HG02798 (cell line): Measurements from ENCODE around the gene CLDN4.
"Not testable (repeated sequence)": the region's sequence is repeated elsewhere in the genome, so short reads cannot be mapped to it uniquely, and the experiment has no call there.

Source experiments
- ATAC-seq: cut with Tn5 transposase; IDR thresholded peaks from one replicate; pipeline ENCODE4 v1.9.1; 2021; ENCODE audit warnings: mild to moderate bottlenecking; ENCODE audit not compliant: unreplicated experiment, poor library complexity

CLDN4 gene

DNA sequence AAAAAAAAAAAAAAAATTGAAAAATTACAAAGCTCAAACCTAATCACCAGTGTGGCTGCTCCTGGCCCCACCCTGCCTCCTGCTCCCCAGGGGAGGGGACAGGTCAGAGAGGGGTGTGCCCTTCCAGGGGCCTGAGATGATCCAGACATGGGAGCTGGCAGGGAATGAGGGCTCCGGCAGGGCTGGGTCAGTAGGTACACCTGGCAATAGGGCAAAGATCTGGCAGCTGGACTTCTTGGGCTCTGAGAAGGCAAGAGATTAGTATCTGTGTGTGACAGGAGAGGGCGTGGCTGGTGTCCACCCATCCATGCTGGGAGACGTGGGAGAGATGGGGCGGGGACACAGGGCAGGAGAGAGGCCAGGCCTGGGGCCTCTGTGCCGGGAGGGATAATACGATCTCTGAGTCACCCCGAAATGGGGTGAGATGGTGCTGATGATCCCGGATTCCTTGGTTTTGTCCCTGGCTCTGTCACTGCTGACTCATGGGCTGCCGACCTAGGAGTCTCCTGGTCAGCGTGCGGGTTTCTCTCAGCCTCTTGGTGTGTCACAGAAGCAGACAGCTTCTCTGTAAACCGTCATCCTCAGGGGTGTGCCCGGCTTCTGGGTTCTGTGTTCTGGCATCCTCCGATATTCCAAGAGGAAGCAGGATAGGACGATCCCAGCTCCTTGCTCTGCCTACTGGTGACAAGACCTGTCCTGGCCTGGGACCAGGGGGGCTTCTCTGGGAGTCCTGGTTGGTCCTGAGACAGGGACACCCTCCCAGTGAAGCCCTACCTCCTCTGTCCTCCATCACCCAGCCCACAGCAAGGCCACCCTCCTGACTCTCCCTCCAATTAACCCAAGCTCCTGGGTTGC is 8.2 kb upstream of the CLDN4 start:
- no peak for ATAC-seq

DNA sequence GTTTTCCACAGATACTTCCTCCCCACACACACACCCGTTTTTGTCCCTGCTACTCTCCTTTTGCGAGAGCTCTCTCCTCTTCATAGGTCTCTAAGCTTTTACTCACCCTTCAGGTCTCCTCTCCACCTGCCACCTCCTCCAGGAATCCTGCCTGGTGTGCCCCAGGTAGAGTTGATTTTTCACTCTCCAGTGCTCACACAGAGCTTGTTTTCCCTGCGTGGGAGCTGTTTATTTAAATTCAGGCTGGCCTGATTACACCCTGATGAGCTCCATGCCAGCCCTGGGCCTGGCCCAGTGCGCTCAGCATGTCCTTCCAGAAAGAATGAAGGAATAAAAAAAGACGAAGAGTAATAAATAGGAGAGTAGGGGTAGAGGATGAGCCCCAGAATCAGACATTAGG is 7.5 kb upstream of the CLDN4 start:
- no peak for ATAC-seq

DNA sequence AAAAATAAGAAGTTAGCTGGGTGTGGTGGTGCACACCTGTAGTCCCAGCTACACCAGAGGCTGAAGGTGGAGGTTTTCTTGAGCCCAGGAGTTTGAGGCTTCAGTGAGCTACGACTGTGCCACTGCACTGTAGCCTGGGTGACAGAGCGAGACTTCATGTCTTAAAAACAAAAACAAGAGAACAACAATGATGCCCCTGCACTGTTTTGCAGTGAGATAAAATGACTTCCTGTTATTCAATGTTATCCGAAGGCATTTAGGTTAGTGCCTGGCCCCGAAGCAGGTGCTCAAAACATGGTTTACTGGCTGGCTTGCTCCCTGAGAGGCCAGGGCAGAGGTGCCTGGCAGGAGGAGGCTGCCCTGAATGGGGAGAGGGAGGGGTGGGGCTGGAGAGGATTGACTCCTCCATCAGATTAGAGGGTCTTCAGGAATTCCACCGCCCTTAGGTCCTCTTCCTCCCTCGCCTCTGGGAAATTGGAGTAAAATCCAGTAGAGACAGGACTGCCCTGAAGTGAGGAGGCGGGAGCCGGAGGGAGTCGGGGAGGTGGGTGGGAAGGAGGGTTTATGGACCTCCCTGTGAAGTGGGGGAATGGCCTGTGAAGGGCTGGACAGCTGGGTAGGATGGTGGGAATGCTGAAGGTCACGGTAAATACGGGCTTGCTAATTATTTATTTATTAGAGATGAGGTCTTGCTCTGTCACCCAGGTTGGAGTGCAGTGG is 6.8 kb upstream of the CLDN4 start:
- ATAC-seq: no peak

DNA sequence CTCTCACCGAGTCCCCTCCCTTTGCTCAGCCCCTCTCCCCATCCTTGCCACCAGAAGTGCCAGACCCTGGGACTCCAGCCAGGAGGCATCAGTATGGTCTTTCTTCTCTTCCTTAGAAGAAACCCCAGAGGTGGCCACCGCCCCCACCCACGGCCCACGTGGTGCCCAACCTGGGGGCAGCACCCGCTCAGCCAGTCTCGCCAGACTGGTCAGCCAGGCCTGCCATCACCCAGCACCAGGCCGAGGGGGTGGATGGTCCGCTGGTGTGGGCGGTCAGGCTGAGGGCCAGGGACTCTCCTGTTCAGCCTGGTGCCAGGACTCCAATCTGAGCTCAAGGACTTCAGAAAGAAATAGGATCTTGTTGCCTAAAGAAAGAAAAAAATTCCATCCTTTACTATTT is 5.8 kb upstream of the CLDN4 start:
- no peak for ATAC-seq

- no peak for ATAC-seq
Measured at GRCh38 chr7:73827567-73828106, 3.2 kb upstream of the CLDN4 start.

DNA sequence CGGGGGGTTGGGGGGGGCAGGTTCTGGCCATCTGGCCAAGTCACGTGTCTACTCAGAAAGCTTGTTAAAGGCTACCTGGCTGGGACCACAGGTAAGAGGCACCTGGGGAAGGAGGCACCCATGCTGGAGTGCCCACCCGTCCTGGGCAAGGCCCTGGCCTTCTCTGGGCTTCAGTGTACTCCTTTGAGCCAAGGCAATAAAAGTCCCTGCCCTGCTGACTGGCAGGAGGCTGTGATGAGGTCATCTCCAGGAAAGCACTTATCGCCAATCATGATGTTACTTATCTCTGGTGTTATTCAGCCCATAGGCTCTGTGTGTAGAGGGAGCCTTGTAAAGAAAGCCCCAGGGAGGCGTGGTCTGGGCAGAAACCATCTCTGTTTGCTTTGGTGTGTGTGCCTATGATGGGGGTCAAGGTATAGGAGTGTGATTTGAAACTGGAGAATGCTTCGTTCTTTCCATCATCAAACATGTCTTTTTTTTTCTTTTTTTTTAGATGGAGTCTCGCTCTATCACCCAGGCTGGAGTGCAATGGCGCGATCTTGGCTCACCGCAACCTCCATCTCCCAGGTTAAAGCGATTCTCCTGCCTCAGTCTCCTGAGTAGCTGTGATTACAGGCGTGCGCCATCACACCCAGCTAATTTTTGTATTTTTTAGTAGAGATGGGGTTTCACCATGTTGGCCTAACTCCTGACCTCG is 2.5 kb upstream of the CLDN4 start:
- ATAC-seq: no peak

DNA sequence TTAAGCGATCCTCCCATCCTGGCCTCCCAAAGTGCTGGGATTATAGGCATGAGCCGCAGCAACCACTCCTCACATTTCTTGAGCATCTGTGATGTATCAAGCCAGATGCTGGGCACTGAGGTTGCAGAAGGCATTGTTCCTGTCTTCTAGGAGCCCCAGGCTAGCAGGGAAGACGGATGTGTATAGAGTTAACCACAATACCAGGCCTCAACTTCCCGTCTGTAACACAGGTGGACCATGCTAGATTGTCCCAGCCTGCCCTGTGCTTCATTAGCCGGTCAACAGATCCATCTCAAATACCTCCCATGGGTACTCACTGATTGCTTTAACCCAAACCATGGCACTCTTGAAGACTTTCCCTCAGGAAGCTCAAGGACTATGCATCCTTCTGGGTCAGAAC is 1.8 kb upstream of the CLDN4 start:
- no peak for ATAC-seq

GRCh38 chr7:73829505-73829904 is 1.3 kb upstream of the CLDN4 start:
- ATAC-seq: no peak

GRCh38 chr7:73829921-73830680 is 695 bp upstream of the CLDN4 start:
- no peak for ATAC-seq

GRCh38 chr7:73831584-73831833 is 713 bp downstream of the CLDN4 start:
- no peak for ATAC-seq

DNA sequence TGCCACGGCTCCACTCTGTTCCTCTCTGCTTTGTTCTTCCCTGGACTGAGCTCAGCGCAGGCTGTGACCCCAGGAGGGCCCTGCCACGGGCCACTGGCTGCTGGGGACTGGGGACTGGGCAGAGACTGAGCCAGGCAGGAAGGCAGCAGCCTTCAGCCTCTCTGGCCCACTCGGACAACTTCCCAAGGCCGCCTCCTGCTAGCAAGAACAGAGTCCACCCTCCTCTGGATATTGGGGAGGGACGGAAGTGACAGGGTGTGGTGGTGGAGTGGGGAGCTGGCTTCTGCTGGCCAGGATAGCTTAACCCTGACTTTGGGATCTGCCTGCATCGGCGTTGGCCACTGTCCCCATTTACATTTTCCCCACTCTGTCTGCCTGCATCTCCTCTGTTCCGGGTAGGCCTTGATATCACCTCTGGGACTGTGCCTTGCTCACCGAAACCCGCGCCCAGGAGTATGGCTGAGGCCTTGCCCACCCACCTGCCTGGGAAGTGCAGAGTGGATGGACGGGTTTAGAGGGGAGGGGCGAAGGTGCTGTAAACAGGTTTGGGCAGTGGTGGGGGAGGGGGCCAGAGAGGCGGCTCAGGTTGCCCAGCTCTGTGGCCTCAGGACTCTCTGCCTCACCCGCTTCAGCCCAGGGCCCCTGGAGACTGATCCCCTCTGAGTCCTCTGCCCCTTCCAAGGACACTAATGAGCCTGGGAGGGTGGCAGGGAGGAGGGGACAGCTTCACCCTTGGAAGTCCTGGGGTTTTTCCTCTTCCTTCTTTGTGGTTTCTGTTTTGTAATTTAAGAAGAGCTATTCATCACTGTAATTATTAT is 1.2 kb downstream of the CLDN4 start:
- no peak for ATAC-seq

- ATAC-seq: no peak
Measured at GRCh38 chr7:73832806-73833205, 2.0 kb downstream of the CLDN4 start.

- ATAC-seq: no peak
Measured at GRCh38 chr7:73833251-73833919, 2.6 kb downstream of the CLDN4 start.

GRCh38 chr7:73834626-73835191 is 3.9 kb downstream of the CLDN4 start:
- no peak for ATAC-seq

DNA sequence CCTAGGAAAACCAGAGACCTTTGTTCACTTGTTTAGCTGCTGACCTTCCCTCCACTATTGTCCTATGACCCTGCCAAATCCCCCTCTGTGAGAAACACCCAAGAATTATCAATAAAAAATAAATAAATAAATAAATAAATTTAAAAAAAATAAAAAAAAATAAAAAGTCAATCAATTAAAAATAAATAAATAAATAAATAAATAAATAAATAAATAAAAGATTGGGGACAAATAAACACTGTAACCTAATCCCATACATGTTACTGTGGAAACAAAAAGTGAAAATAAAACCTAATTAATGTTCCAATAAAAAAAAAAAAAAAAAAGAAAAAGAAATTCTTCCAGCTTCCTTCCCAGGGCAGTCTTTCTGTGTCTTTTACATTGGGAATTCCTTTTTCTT is 6.4 kb downstream of the CLDN4 start:
- not testable (repeated sequence) for ATAC-seq

GRCh38 chr7:73838642-73839041 is 7.8 kb downstream of the CLDN4 start:
- ATAC-seq: no peak

DNA sequence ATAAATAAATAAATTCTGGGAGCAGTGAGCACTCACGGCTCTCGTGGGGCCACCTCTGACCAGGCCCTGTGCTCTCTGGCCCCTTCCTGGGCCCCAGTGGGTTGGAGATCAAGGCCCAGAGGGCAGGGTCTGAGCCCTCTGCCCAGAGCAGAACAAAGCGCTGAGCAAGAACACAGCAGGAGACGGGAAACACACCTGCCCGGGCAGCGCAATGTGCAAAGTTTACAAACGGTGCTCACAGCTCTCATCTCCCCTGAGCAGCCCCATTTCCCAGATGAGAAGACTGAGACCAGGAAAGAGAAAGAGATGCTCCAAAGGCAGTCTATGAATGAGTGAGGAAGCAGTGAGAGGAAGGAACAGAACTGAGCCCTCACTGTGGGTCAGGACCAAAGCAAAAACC is 8.5 kb downstream of the CLDN4 start:
- no peak for ATAC-seq

DNA sequence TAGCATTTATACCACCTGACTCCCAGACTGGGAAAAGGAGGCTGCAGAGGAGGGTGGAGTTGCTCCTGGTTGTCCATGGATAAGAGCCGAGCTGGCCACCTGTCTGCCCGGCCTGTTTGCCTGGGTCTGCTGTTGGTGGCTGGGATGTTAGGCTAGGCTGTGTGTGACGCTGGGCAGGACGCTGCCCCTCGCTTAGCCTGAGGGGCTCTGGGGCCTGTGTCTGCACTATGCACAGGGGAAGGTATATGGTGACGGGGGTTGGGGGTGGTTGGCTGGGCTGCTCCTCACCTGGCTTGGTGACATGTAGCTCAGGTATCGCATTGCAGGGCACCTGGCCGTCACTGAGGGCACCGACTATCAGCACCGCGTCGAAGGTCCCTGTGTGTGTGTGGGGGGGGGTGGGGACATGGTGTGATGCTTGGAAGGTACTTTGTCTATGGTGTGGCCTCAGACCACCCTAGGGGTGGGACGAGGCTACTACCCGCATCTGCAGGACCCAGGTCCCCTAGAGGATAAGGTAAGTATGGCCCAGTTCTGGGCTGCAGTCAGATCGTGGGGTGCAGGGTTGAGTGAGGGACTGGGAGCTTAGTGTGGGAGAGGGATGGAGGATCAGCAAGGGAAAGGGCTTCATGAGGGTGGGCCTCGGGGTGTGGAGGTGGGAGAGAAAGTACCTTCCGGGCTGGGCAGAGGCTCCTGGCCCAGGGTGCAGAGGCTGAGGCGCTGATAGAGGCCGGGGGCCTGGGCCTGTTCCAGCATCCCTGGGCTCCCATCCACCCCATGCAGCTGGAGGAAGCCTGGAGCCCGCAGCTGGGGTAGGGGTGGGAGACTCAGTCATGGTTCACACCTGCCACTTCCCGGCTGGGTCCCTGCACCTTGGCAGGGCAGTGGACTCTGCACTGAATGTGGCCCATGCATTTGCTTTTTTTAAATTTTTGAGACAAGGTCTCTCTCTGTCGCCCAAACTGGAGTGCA is 9.2 kb downstream of the CLDN4 start:
- ATAC-seq: no peak
